Lung (tissue), 12 donors: ENCODE results near the gene CYSTM1. TPM values are rescaled to one million over a fixed set of nuclear protein-coding genes. Genes with fewer than 3 reads are reported as not detected.
A peak's percentile ranks its signal among the peaks of the same experiment; 100 is the strongest.

Experiments
- ATAC-seq: fragments of 200-7000 bp; cut with Tn5 transposase; one replicate; pipeline ENCODE4 v1.9.1; 2020; ENCODE audit warnings: moderate number of reproducible peaks; ENCODE audit not compliant: insufficient read depth, low FRiP score
- DNase-seq, 3 donors: peaks; one replicate each; pipeline ENCODE4 v3.0.0-alpha.2; 2013 to 2017
- H3K27ac ChIP-seq, 2 donors: one replicate each; pipeline ENCODE4 v1.5.1; 2013; ENCODE audit warnings: mild to moderate bottlenecking in 2 of 2, moderate library complexity in 2 of 2, control low read depth in 1 of 2, inconsistent platforms in 1 of 2, low read depth in 1 of 2, low read length in 1 of 2
- H3K27me3 ChIP-seq, 3 donors: one replicate each; pipeline ENCODE4 v1.5.1; 2013; ENCODE audit warnings: low read length in 2 of 3; ENCODE audit not compliant: control insufficient read depth in 3 of 3, insufficient read depth in 3 of 3
- H3K36me3 ChIP-seq, 4 donors: one replicate each; pipeline ENCODE4 v1.5.1; 2013; ENCODE audit warnings: low read length in 4 of 4, mild to moderate bottlenecking in 1 of 4, moderate library complexity in 1 of 4; ENCODE audit not compliant: control insufficient read depth in 4 of 4, insufficient read depth in 4 of 4
- H3K4me1 ChIP-seq, 5 donors: one replicate each; pipeline ENCODE4 v1.5.1; 2013; ENCODE audit warnings: low read length in 5 of 5, mild to moderate bottlenecking in 2 of 5, moderate library complexity in 1 of 5; ENCODE audit not compliant: control insufficient read depth in 5 of 5, insufficient read depth in 5 of 5
- H3K4me3 ChIP-seq: one replicate; pipeline ENCODE4 v1.5.1; 2013; ENCODE audit warnings: mild to moderate bottlenecking, control low read depth, moderate library complexity
- H3K9ac ChIP-seq, 2 donors: one replicate each; pipeline ENCODE4 v1.5.1; 2013; ENCODE audit warnings: low read length in 2 of 2, control low read depth in 1 of 2; ENCODE audit not compliant: insufficient read depth in 1 of 2
- H3K9me3 ChIP-seq, 4 donors: one replicate each; pipeline ENCODE4 v1.5.1; 2013; ENCODE audit warnings: low read length in 3 of 4, mild to moderate bottlenecking in 1 of 4, moderate library complexity in 1 of 4; ENCODE audit not compliant: control insufficient read depth in 4 of 4, insufficient read depth in 3 of 4
- CTCF ChIP-seq: IDR thresholded peaks from 2 replicates; pipeline ENCODE4 v1.5.1; 2012; ENCODE audit warnings: mild to moderate bottlenecking; ENCODE audit errors: control extremely low read depth, extremely low read depth
- WGBS, 2 donors: extraction: QIAGEN DNeasy Blood & Tissue Kit; methylation state at CpG; one replicate each; pipeline ENCODE4 v1.1.7; 2013; 5-methylcytosine and 5-hydroxymethylcytosine counted together
- polyA plus RNA-seq, 2 donors: library from polyadenylated mRNA; stranded (reverse); fragments of 200-250 nt; gene quantifications; one replicate each; pipeline ENCODE4 v1.2.1, GENCODE V29; 2013
- total RNA-seq, 2 donors: library from RNA; depleted of rRNA in 1 of 2; stranded (reverse); fragments of >200 nt in 1 of 2; gene quantifications; one replicate each; pipeline ENCODE4 v1.2.1, GENCODE V29; 2014 to 2021
- donor health status: control.
- donor health status: control.
- donor health status: Bipolar disorder and iron deficiency.
- donor health status: healthy.
- donor health status: DM: yes; HTN: yes; CAD: no.

The CYSTM1 gene
- total and polyA plus RNA-seq, 4 donors, result 37.1 to 274 (median 107) TPM

- no peak for TF ChIP-seq CTCF
- Histone ChIP-seq H3K36me3 (peaks cover 0 to 3% (median 2%) of the 10 kb centered on the region in 4 donors), H3K27me3 (no peaks in the 10 kb centered on the region), H3K27ac (peak overlapping the region in 1 of 2 donors; percentile 74), H3K9ac (no peak overlapping the region), H3K4me1 (peaks cover 0 to 22% (median 0%) of the 10 kb centered on the region in 5 donors), H3K9me3 (no peaks in the 10 kb centered on the region), H3K4me3 (no peak overlapping the region)
- WGBS, 2 donors, result 0% methylated on average over 1 of the region's 1 CpG
- ATAC-seq (no peak), DNase-seq (no peak)
These were observed 15.9 kb downstream of the CYSTM1 start for GRCh38 chr5:140190872-140191218.

- Histone ChIP-seq H3K4me3 (no peak overlapping the region), H3K27me3 (no peaks in the 10 kb centered on the region), H3K36me3 (peaks cover 2 to 6% (median 3%) of the 10 kb centered on the region in 4 donors), H3K27ac (no peak overlapping the region), H3K4me1 (peaks cover 0 to 22% (median 0%) of the 10 kb centered on the region in 5 donors), H3K9me3 (no peaks in the 10 kb centered on the region), H3K9ac (no peak overlapping the region)
- ATAC-seq, result no peak
- no peak for TF ChIP-seq CTCF
- no peak for DNase-seq
- WGBS, 2 donors, result 92 to 95% methylated on average over 5 of the region's 5 CpGs
These were observed 17.9 kb downstream of the CYSTM1 start for GRCh38 chr5:140192715-140193430.

DNA sequence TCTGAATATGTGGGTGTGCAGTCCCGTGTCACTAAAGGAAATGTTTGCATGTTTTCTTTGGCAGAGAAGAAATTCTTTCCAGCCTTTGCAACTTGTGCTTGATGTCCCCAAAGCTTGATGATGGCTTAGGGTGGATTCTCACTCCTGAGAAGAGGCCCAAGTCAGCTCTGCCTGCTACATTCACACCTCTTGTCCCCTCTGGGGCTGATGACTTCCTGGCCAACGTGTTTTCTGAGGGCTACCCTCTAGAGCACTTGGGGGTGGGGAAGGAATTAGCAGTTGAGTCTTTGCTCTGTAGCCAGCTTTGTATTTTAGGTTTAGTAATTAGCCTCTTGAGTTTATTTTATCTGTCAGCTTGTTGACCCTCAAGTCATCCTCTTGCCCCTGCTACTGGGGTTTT, 19.7 kb downstream of the CYSTM1 start:
- no peak overlapping the region for H3K27ac ChIP-seq
- no peak for DNase-seq
- no peak overlapping the region for H3K9ac ChIP-seq
- ATAC-seq, result no peak
- 50 to 58% methylated on average over 2 of the region's 2 CpGs for WGBS, 2 donors
- TF ChIP-seq CTCF, result no peak
- no peaks in the 10 kb centered on the region for H3K9me3 ChIP-seq
- H3K4me1 ChIP-seq, result peaks cover 0 to 22% (median 0%) of the 10 kb centered on the region in 5 donors
- H3K27me3 ChIP-seq, result no peaks in the 10 kb centered on the region
- H3K36me3 ChIP-seq, result peaks cover 2 to 6% (median 3%) of the 10 kb centered on the region in 4 donors
- H3K4me3 ChIP-seq, result no peak overlapping the region
